ENCODE measurements around the gene RBM12.

RBM12 gene

GRCh38 chr20:35618263-35619131 is 46.2 kb downstream of the RBM12 start:
- no peak for TF ChIP-seq CTCF (IDR thresholded peaks at IDR 0.05)

- no peak for TF ChIP-seq CTCF (IDR thresholded peaks at IDR 0.05)
Observed at GRCh38 chr20:35617397-35618262, 47.1 kb downstream of the RBM12 start.

- TF ChIP-seq CTCF (IDR thresholded peaks at IDR 0.05) = no peak
Observed at GRCh38 chr20:35616465-35617396, 48.0 kb downstream of the RBM12 start.

- TF ChIP-seq CTCF (IDR thresholded peaks at IDR 0.05) = no peak
Observed at GRCh38 chr20:35615667-35616464, 48.8 kb downstream of the RBM12 start, which contains the start of gene SPAG4. SPAG4 (plus strand) TSS chr20:35615829; CDS start chr20:35616004, 175 bp downstream.

- TF ChIP-seq CTCF (IDR thresholded peaks at IDR 0.05) = no peak
Observed at GRCh38 chr20:35611482-35611881, 53.2 kb downstream of the RBM12 start.

GRCh38 chr20:35610833-35611427 is 53.8 kb downstream of the RBM12 start:
- TF ChIP-seq CTCF (IDR thresholded peaks at IDR 0.05) = no peak

Data from LNCAP (cell line).